Middle frontal gyrus (tissue), 1 donor: ENCODE measurements around the gene ATP1B3.
"Not testable (repeated sequence)": the region's sequence is repeated elsewhere in the genome, so short reads cannot be mapped to it uniquely, and the experiment has no call there.

Source experiments
- DNase-seq: peaks from one replicate; pipeline ENCODE4 v3.0.0-alpha.2; 2015; ENCODE audit warnings: low spot score; ENCODE audit errors: extremely low spot score

Gene ATP1B3

DNA sequence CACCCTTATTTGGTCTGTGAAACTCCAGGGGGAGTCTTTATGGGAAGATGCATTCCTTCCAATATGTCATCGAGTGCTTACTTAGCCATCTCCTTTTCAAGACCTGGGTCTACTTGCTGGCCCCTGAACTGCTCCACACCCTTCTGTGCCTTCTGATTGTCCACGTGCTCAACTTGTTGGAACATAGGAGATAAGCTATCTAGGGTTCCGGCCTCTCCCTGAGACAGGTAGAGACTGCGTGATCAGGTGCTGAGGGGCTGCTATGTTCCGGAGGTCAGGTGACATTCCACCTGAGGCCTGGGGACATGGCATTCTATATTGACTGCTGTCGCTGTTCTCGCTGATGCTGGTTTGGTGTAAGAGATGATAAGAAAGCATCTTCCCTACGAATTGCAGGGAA, 65.6 kb downstream of the ATP1B3 start:
- DNase-seq = no peak

DNA sequence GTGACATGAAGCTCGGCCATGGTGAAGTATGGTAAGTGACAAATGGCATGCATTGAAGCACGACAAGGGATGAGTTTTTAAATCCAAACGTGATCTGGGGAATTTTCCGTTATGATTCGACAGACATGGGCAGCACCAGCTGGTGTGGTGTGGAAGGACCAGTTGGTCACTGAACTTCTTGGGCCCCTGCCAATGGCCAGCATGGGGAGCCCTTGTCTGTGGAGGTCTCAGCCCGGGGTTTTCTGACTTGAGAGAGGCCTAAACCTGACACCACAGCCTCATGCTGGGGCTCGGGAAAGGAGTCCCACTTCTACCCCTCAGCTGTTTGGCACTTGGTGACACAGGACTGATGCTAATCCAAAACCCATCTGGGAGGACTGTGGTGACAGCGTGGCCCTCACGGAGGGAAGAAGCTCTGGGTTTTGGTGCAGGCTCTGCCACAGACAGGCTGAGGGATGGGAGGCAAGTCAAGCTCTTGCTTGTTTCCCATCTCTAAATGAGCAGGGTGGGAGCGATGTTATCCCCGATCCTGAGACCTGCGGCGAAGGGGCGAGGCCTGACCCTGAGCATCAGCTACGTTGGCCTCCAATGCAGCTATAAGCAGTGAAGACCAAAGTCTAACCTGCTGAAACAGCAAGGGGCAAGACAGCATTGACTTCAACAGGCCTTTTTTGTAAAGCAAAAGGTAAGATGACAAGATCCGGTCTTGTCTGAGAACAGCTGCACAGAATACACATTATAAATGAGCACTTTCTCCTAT, 69.5 kb downstream of the ATP1B3 start:
- DNase-seq = no peak

DNA sequence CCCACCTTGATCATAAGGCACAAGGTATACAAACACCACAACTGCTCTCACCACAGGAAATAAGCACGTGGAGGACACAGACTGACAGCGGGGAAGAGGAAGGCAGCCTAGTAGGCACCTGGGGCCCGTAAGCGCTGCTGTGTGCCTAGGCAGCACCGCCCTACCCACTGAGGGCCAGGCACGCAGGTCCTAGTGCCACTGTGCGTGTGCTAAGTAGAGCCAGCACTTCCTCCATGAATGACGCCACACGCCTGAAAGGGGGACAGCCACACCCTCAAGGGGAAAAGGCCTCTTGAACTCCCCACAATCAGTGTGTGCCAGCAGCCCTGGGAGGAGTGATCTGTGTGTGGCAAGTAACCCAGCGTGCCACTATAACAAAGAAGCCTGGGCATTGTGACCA, 73.0 kb downstream of the ATP1B3 start:
- no peak for DNase-seq

DNA sequence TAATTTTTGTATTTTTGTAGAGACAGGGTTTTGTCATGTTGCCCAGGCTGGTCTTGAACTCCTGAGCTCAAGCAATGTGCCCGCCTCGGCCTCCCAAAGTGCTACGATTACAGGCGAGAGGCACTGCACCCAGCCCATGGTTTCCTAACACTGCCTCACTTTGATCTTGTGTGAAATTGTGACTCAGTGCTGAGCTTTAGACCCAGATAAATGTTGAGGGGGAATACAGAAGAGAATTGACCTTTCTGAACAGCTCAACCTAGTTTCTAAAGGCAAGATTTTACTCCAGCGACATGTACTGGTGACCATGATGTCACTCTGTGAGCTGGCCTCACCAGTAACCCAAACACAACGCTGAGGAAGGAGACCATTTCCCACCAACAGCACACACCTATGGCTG, 73.5 kb downstream of the ATP1B3 start:
- DNase-seq = no peak

DNA sequence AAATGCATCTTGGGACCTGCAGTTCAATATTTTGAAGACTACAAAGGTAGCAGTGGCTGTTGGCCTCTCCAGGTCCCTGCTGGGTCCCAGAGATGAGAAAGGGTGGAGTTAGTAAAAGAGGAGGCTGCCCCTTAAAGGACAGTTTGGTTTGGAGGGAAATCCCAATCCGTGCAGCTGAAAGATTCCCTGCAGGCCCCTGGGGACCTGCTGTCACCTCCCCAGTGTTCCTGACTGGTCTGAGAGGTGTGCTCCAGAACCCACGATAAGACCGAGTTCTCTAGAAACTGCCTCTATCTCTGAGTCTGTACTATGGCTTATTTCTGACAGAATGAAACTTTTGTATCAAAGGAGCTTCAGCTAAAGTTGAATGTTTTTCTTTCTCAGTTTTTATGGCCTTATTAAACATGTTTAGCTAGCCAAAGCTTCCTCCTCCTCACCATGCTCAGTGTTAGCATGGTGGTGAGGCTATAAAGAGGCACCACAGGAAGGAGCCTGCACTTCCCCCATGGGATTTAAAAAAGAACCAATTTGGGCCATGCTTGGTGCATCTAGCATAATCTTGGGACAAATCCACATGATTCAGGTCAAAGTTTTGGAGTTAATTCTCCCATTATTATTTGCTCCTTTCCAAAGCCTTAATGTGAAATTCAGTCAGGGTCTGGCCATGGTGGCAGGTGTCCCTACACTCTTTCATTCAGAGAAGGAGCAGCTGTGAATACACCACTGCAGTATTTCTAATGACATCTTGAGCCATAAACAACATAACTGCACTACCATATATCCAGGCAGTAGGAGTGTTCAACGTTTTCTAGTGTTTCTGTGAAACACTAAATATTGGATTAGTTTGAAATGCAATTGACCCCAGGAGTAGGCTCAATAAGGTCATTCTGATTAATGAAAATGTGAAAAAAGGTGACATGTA, 74.4 kb downstream of the ATP1B3 start:
- DNase-seq = no peak

DNA sequence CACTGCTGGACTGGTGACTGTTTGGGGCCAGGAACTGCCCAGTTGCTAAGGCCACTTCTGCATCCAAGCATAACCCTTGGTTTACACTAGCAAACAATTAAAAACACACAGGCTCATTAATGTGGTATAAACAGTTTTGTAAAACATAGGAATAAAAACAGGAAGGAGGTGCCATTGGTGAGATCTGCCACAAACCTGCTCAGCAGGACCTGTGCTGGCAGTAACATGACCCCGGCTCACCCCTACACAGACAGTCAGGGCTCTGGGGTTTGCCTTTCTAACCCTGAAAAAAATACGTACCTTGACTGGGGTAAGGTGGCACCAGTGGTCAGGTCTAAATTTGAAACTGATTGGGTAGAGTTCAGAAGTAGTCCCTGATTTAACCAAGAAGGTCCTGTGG, 76.2 kb downstream of the ATP1B3 start:
- DNase-seq = no peak

DNA sequence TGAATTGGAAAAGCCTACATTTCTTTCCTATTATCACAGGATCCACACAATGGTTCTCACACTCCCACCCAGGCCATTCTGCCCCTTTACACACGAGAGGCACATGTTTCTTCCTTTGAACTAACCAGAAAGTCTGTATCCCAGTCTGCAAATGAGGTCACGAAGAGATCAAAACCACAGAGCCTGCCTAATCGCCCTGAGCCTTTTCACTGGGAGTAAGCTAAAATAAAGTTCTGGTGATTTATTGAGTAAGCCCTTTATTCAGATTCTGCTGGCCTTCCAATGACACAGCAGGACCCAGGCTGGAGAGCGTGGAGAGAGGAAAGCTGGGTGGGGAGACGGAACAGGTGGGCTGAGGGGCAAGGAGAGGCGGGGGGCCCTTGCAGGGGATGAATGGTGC, 78.7 kb downstream of the ATP1B3 start:
- DNase-seq = no peak

DNA sequence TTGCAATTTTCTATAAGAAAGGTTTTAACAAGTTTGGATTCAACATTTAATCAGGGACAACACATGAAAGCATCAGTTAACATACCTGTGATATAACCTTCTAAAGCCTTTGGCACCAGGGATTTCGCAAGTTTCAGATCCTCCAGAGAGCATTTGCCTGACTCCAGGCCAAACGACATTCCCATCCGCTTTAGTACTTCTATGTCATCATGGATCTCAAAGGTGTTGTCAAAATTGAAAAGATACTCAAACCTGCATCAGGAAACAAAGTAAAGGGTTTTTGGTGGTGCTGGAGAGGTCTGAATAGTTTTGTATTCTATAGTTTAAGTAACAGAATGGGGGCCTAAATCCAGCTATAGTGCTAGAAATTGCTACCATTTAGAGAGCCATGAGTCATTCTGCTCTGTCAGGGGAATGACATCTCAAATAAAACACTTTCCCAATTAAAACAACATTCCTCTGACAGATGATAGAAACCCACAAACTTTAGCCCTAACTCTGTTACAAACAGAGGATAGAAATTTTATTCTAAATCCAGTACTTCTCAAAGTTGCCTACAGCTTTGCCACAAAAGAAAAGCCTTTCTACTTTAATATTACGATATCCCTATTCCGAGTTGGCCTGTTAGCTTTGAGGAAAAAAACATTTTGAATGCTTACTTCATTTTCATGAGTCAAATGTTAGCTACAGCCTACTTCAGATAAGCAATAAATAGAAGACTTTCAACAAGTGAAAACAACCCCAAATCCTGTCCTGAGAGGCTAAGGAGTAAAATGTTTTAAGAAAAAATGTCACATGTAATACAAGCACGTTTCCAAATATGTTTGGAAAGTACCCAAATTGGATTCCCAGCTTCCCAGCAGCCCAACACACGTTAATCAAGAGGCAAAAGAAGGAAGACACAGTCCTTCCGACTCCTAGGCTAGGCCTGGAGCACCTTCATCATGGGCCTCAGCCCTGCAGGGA, 83.4 kb downstream of the ATP1B3 start:
- no peak for DNase-seq

DNA sequence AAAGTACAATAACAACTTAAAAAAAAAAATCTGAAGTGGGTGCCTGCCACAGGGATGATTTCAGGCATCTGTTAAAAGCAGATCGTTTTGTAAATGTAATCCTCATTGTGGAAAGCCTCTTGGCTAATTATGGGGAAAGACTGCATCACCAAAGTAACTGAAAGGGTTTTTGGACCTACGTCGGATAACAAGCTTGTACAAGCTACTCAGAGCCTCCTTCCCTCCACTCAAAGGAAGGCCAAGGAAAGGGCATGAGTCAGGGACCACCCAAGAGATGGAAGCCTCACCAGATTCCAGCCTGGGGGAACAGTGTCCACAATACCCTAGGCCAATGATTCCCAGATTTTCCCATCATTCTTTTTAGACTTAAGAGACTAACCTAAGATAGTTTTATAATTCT, 84.3 kb downstream of the ATP1B3 start:
- no peak for DNase-seq

DNA sequence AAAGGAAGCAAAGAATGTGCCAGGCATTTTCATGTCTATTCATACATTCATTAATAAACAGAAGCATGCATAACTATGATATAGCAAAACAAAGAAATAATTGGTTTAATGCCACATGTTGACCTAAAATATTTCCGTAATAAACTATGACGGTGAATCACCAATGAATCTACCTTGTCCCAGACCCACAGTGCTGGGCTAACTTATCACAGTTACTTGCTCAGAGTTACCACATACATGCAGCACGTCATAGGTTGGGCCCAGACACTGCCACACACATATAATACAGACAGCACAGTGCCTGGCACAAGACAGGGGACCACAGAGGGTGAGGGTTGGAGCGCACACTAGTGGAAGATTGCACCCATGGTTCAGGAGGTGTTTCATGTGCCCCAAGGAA, 86.9 kb downstream of the ATP1B3 start:
- no peak for DNase-seq

DNA sequence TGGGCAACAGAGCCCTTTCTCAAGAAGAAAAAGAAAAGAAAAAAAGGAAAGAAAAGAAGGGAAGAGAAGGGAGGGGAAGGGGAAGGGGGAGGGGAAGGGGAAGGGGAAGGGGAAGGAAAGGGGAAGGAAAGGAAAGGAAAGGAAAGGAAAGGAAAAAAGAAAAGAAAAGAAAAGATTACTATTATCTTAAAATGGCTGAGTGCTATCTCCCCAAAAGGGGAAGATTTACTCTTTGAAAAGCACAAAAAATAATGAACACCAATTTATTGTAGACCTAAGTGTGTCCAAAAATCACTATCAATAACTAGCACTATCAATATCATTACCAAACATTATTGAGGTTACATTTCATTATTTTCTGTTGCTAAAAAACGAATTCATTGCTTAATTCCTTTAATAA, 89.0 kb downstream of the ATP1B3 start:
- no peak for DNase-seq

DNA sequence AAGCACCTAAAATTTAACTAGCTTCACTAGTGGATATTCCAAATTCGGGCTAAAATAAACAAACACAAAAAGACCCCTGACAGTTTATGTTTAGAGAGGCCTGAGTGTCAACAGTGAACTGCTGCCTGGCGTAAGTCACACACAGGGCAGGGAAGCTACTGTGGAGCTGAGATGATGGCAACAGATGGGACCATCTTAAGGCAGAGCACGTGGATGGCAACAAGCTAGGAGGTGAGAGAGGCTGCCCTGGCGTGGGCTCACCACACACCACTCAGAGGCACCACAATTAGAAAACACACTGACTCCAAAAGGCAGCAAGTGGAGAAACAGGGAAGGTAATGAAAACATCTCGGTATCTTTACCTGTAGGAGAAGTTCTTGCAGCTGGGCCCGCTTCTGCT, 93.3 kb downstream of the ATP1B3 start:
- DNase-seq = no peak

DNA sequence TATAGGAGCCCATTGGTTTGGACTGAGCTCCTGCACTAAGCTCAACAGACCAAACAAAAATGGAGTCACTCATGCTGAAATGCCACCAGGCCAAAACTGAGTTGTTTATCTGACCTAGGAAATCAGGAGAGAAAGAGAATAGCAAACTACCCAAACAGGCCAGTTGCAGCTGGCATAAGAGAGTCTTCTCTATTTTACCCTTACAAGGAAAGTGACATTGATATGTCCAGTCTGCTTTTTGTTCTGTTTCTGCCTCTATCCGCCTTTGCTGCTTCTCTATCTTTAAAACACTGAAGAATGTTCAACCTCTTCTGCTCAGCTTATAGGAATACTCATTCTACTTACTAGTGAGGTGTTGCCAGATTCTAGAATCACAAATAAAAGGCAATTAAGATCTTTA, 95.1 kb downstream of the ATP1B3 start:
- no peak for DNase-seq

DNA sequence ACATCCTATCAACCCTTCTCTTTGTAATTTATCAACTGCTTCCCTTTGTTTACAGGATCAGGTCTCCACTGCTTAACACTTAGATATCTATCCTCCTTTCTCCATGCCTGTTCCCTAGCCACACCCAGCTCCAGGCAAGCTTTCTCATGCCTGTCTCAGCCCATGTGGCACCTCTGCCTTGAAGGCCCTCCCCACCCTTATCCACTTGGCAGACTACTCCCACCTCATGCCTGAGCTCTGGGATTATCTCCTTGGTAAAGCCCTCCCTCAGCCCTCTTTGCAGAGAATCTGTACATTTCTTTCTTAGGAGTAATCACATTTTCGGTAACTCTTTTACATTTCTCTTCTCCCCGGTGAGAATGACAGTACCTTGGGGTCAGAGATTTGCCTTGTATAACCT, 96.0 kb downstream of the ATP1B3 start:
- no peak for DNase-seq

DNA sequence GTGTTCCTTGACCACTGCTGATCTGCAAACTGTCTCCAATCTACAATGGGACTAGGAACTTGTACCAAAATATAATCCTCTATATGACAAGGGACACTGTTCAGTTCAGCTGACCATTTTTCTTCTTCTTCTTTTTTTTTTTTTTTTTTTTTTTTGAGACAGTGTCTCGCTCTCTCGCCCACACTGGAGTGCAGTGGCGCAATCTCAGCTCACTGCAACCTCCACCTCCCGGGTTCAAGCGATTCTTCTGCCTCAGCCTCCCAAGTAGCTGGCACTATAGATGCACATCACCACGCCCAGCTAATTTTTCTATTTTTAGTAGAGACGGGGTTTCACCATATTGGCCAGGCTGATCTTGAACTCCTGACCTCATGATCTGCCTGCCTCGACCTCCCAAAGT, 98.3 kb downstream of the ATP1B3 start:
- DNase-seq = not testable (repeated sequence)
